GM21447 (cell line): ENCODE data around the gene SLC13A4.
"Not testable (repeated sequence)": the region's sequence is repeated elsewhere in the genome, so short reads cannot be mapped to it uniquely, and the experiment has no call there.

Experiments used
- ATAC-seq: cut with Tn5 transposase; IDR thresholded peaks from one replicate; pipeline ENCODE4 v1.9.1; 2021; ENCODE audit not compliant: unreplicated experiment

Gene SLC13A4

DNA sequence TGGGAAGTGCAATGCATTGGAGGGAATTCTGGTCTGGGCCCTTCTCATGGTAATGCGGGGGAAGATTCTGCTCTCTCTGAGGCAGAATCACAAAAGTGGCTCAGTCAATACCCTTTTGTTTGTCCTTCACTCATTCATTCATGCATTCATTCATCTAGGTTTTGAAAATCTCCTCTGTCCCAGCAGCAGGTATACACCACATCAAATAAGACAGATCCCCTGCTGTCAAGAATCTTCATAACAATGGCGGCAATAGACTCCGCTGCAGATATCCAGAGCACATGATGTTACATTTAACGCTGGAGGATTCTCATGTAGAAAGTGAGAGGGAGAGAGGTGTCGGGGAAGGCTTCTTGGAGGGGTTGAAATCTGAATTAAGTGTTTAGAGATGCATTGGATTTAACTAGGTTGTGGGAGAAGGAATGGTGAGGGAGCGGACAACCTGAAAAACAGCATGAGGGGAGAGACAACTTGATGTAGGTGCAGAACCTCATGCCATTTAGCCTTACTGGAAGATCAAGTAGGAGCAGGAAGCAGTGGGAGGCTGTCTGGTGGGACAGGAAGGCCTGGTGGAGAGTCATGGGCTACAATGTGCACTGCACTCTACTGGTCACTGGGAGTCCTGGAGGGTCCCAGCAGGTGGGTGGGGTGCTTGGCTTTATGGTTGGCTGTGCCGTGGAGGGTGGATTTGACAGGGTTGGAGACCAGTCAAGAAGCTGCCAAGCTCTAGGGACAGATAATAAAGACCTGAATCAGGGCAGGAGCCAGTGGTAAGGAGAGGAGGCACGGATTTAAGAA, 25.8 kb upstream of the SLC13A4 start:
- no peak for ATAC-seq

DNA sequence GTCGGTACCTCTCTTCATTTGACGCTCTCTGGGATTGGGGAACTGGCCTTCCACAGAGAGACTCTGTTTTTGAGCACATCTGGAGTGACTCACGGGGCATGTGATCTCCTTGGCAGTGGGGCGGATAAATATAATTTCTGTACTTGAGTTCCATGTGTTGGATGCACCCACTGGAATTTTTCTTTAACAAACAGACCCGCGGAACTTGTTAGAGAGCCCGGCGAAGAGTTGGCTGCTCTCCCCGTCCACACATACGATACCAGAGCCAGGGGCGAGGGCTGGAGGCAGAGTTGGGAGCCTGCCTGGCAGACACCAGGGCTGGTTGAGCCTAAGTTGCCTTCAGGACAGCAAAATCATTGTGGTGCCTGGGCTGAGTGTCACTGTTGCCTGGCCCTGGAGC, 20.8 kb upstream of the SLC13A4 start, which contains the start of gene FAM180A:
TSS of gene FAM180A (minus strand) at position 44 of the 400 bp plus-strand sequence. CDS start 233 bp downstream, outside the sequence.
- no peak for ATAC-seq

DNA sequence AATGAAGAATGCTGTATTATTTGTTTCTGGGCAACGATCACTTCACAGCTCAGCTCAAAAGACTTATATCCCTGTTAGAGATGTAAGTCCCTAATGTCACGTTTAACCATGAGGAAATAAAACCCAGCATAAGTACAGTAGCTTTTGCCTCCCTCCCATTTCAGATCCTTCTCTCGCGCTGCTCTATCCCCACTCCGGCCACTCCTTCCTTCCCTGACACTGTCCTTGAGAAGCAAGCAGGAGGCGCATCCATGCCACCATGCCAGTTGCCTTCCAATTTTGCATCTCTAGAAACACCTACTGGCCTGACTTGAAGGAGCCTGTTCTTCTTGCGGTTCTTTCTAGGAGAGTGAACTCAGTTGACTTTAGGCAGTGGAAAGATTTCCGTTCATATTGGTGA, 19.4 kb upstream of the SLC13A4 start:
- ATAC-seq: no peak

GRCh38 chr7:135745703-135746312, 17.8 kb upstream of the SLC13A4 start:
- no peak for ATAC-seq

- ATAC-seq: no peak
Measured at GRCh38 chr7:135744938-135745702, 17.1 kb upstream of the SLC13A4 start.

DNA sequence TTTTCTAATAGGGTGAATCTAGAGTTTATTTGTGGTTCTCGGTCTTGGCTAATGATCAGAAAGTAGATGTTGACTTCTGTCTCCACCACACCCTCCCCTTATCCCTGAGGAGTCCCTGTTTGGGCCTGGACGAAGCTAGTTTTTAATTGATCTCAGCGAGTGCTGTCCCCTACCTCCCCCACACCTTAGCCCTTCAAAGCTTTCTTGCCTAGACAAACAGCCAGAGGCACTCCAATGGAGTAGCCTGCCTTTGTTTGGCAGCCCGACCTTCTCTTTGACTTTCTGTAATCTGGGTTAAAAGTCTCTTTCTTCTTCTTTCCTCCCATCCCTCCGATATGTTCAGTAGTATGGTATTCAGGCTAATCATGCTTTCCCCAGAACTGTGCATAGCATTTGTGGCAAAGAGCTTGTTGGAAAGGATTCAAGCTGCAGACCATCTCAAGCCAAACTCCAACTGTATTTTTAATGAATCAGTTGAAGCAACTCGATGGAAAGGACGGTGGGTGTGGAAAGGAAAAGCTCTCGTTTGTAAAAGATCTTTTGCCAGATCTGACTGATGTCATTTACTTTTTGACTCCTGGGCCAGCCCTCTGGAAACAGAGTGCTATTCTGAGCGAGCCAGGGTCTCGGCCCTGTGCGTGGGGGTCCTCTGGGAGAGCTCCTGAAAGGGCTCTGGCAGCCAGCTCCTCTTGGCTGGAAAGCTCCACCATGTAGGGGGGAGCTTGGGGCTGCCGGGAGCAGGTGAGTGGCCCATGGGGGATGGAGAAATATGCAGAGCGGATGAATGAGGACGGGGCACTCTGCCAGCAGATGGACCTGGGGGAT, 16.1 kb upstream of the SLC13A4 start:
- no peak for ATAC-seq

- no peak for ATAC-seq
Measured at GRCh38 chr7:135742371-135742770, 14.4 kb upstream of the SLC13A4 start.

- no peak for ATAC-seq
Measured at GRCh38 chr7:135741905-135742304, 13.9 kb upstream of the SLC13A4 start.

DNA sequence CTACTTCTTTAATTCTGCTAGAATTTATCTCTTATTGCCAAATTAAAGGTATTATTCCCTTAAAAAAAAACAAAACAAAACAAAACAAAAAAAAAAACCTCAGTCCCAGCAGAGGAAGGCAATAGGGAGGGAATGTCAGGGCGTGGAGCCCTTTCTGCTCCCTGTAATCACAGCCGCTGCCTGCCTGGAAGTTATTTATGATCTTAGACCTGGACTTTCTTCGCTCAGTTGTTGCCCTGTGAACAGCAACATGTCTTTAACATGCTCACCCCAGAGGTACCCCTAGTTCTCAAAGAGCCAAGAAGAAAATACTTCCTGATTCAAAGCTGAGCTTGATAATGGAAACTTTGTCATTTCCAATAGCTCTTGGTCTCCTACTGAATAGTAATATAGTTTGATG, 12.9 kb upstream of the SLC13A4 start:
- no peak for ATAC-seq

DNA sequence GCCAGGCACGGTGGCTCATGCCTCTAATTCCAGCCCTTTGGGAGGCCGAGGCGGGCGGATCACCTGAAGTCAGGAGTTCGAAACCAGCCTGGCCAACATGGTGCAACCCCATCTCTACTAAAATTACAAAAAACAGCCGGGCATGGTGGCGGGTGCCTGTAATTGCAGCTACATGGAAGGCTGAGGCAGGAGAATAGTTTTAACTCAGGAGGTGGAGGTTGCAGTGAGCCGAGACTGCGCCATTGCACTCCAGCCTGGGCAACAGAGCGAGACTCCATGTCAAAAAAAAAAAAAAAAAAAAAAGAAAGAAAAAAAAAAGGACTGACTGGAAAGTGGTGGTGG, 9.3 kb upstream of the SLC13A4 start:
- ATAC-seq: not testable (repeated sequence)

DNA sequence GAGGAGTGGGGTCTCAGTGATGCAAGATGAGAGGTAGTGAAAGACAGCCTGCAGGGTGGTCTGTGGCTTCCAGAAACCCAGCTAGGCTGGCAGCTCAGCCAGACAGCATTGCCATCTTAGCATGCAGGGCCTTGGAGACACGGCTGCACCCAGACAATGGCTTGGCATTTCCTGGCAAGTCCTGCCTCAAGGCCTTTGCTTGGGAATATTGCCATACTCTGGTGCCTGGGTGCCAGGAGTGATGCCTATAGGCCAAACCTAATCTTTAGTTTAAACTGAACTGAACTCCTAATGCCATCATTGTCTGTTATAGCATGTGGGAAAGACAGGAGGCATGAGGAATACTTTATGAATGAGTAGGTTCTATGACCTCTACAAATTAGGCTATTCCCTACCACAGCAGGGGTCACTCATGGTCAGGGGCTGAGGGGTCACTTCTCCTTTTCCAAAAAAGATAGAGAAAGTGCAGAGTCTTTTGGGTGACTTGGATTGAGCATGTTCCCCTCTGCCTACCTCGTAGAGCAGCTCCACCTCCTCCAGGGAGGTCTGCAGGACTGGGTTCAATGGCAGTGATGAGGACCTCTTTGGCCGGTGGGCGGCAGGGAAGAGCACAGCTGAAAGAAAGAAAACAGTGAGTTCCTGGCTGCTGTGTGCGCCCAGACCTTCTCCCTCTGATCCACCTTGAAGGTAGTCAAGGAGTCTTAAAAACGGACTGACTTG, 8.8 kb upstream of the SLC13A4 start:
- no peak for ATAC-seq

GRCh38 chr7:135734343-135734689, 6.3 kb upstream of the SLC13A4 start:
- no peak for ATAC-seq

- ATAC-seq: no peak
Measured at GRCh38 chr7:135733603-135734342, 5.8 kb upstream of the SLC13A4 start.

DNA sequence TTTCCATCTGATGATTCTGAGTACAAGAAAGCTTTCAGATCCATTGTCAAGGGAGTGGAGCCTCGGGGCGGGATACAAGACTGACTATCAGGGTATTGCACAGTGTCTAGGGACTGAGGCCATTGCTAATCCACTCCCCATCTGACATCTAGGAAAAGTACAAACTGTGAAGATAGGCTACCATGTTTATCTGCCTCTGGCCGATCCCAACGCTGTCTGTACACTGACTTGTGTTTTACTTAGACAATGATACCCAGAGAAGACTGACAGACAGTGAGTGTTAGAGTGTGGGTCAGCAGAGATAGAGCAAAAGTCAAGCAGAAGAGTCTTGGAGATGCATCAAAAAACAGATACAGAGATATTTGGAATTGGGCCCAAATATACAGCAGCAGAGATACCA, 3.1 kb upstream of the SLC13A4 start:
- no peak for ATAC-seq

- no peak for ATAC-seq
Measured at GRCh38 chr7:135729230-135729629, 1.2 kb upstream of the SLC13A4 start.

DNA sequence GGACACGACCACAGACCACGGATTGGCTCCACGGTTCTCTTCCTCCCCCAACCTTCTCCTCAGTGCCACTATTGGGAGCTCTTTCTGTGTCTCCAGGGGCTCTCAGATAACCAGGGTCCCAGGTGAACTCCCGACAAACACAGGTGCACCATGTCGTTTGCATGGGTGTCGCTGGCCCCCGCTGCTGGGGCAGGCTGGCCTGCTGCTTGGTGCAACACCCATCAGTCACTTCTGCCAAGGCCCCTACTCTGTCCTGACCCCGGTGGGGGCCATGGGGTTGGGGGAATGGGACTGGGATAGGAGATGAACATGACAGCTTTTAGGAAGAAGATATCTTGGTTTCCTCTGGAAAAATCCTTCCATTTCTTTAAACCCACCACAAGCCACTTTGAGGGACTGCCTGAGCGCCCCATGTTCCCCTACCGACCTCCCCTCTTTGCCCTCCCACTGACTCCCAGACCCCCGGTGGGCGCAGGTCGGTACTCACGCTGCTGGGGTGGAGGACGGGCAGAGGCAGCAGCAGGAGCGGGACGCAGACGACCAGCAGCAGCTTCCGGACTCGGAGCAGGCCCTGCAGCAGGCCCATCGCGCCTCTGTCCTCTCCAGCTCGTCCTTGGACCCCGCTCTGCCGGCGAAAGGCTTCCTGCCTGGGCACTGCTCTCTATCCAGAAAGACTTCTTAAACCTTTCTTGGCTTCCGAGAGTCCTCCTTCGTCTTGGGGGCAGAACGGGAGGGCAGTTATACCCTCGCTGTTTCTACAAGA, 894 bp downstream of the SLC13A4 start:
- ATAC-seq: no peak

- ATAC-seq: no peak
Measured at GRCh38 chr7:135726276-135726788, 1.7 kb downstream of the SLC13A4 start.

GRCh38 chr7:135723411-135723810, 4.6 kb downstream of the SLC13A4 start:
- ATAC-seq: no peak
